Activated T-helper 17 cell treated with anti-CD3 and anti-CD28 coated beads, Interleukin-2, amount 50 U/mL, for 72 hours (primary cell): ENCODE data around the gene CENPA. TPM values are rescaled to one million over a fixed set of nuclear protein-coding genes. Genes with fewer than 3 reads are reported as not detected.

Source experiments
- ATAC-seq: fragments of 150-1000 bp; cut with Tn5 transposase; replicated peaks from 2 replicates; pipeline ENCODE4 v1.10.0; 2021; ENCODE audit warnings: mild to moderate bottlenecking, moderate library complexity
- H3K27ac Mint-ChIP-seq: one replicate; pipeline ENCODE4 v1.8.0; 2022; ENCODE audit warnings: mixed read lengths
- H3K27me3 Mint-ChIP-seq: one replicate; pipeline ENCODE4 v1.8.0; 2022; ENCODE audit warnings: mixed read lengths
- H3K36me3 Mint-ChIP-seq: one replicate; pipeline ENCODE4 v1.8.0; 2022; ENCODE audit warnings: low read depth, mild to moderate bottlenecking, mixed read lengths
- H3K4me1 Mint-ChIP-seq: one replicate; pipeline ENCODE4 v1.8.0; 2022; ENCODE audit warnings: mixed read lengths
- H3K4me3 Mint-ChIP-seq: one replicate; pipeline ENCODE4 v1.8.0; 2022; ENCODE audit warnings: mild to moderate bottlenecking, mixed read lengths
- H3K9me3 Mint-ChIP-seq: one replicate; pipeline ENCODE4 v1.8.0; 2022; ENCODE audit warnings: mixed read lengths
- total RNA-seq, 2 donors: library from RNA; stranded (reverse); gene quantifications; one replicate each; pipeline ENCODE4 v1.2.3, GENCODE V29; 2022

The CENPA gene
- total RNA-seq, 2 donors from 2014 or later, result 24.3 to 36.1 TPM

GRCh38 chr2:26818972-26819371 lies 33.1 kb downstream of the CENPA start:
- Mint-ChIP-seq H3K4me3 (no peak overlapping the region), H3K27ac (no peak overlapping the region), H3K27me3 (peaks cover 28% of the 10 kb centered on the region), H3K36me3 (no peaks in the 10 kb centered on the region), H3K9me3 (no peaks in the 10 kb centered on the region), H3K4me1 (no peaks in the 10 kb centered on the region)
- no peak for ATAC-seq

GRCh38 chr2:26820932-26821331 lies 35.1 kb downstream of the CENPA start:
- no peaks in the 10 kb centered on the region for H3K4me1 Mint-ChIP-seq
- no peak for ATAC-seq
- no peaks in the 10 kb centered on the region for H3K36me3 Mint-ChIP-seq

GRCh38 chr2:26822877-26823276 lies 37.0 kb downstream of the CENPA start:
- Mint-ChIP-seq H3K9me3 (no peaks in the 10 kb centered on the region), H3K27me3 (peaks cover 10% of the 10 kb centered on the region), H3K4me3 (no peak overlapping the region), H3K4me1 (no peaks in the 10 kb centered on the region), H3K36me3 (no peaks in the 10 kb centered on the region), H3K27ac (no peak overlapping the region)
- ATAC-seq, result no peak

More at GRCh38 chr2:26820932-26821331, 35.1 kb downstream of the CENPA start:
- Mint-ChIP-seq H3K9me3 (no peaks in the 10 kb centered on the region), H3K27ac (no peak overlapping the region), H3K4me3 (no peak overlapping the region), H3K27me3 (peaks cover 23% of the 10 kb centered on the region)

- ATAC-seq, result no peak
- Mint-ChIP-seq H3K9me3 (no peaks in the 10 kb centered on the region), H3K4me1 (no peaks in the 10 kb centered on the region), H3K27me3 (peaks cover 47% of the 10 kb centered on the region), H3K4me3 (no peak overlapping the region), H3K27ac (no peak overlapping the region), H3K36me3 (no peaks in the 10 kb centered on the region)
Measured at GRCh38 chr2:26838121-26838906, 52.5 kb downstream of the CENPA start.

- H3K27ac Mint-ChIP-seq, result no peak overlapping the region
- H3K27me3 Mint-ChIP-seq, result peaks cover 45% of the 10 kb centered on the region
- no peaks in the 10 kb centered on the region for H3K9me3 Mint-ChIP-seq
- no peak overlapping the region for H3K4me3 Mint-ChIP-seq
- H3K36me3 Mint-ChIP-seq, result no peaks in the 10 kb centered on the region
- no peaks in the 10 kb centered on the region for H3K4me1 Mint-ChIP-seq
- ATAC-seq, result no peak
Measured at GRCh38 chr2:26840937-26841610, 55.2 kb downstream of the CENPA start.

GRCh38 chr2:26843041-26843440 lies 57.2 kb downstream of the CENPA start:
- H3K27me3 Mint-ChIP-seq, result peaks cover 39% of the 10 kb centered on the region
- H3K9me3 Mint-ChIP-seq, result no peaks in the 10 kb centered on the region
- H3K4me3 Mint-ChIP-seq, result no peak overlapping the region
- no peaks in the 10 kb centered on the region for H3K36me3 Mint-ChIP-seq
- no peaks in the 10 kb centered on the region for H3K4me1 Mint-ChIP-seq
- H3K27ac Mint-ChIP-seq, result no peak overlapping the region
- no peak for ATAC-seq

Other genes starting within 250 kb of the CENPA start
- gene CIB4, start 144.7 kb upstream of the CENPA start, total RNA-seq, result not detected
- gene KCNK3, start 93.3 kb upstream of the CENPA start, total RNA-seq, result not detected
- 10 to 100 TPM in 1 of 2 donors, 1 to 10 TPM in 1; 8.2 to 15.0 TPM for gene SLC35F6, start 21.8 kb upstream of the CENPA start, total RNA-seq
- not detected for gene DPYSL5, start 62.1 kb downstream of the CENPA start, total RNA-seq
- gene MAPRE3, start 184.6 kb downstream of the CENPA start, total RNA-seq, result 1 to 10 TPM; 3.4 to 4.2 TPM
- 10 to 100 TPM; 73.3 to 81.5 TPM for gene TMEM214, start 246.9 kb downstream of the CENPA start, total RNA-seq